ENCODE results near the gene FSCN2. TPM values are rescaled to one million over a fixed set of nuclear protein-coding genes. Genes with fewer than 3 reads are reported as not detected.
A peak's percentile ranks its signal among the peaks of the same experiment; 100 is the strongest.

The FSCN2 gene
- polyA plus RNA-seq, 1 of the 3 experiments (the other 2 are of a cell fraction), result 2.1 TPM

GRCh38 chr17:81561494-81561885 lies 33.3 kb downstream of the FSCN2 start:
- 78% methylated on average over 4 of the region's 4 CpGs for WGBS (ENCODE audit: low lambda C conversion rate)
- no peak for TF ChIP-seq RCOR1 (IDR thresholded peaks at IDR 0.05; ENCODE audit: low read length)
- TF ChIP-seq NRF1 (IDR thresholded peaks at IDR 0.05; ENCODE audit: low read depth, low read length), result no peak
- no peak for TF ChIP-seq MEF2A (IDR thresholded peaks at IDR 0.05; ENCODE audit: borderline replicate concordance, low read depth)
- TF ChIP-seq SIN3A (IDR thresholded peaks at IDR 0.05; ENCODE audit: borderline replicate concordance, low read depth, low read length), result no peak
- no peak for TF ChIP-seq FOXJ3 (CRISPR knock-in tag; IDR thresholded peaks at IDR 0.05)
- TF ChIP-seq IRF3 (IDR thresholded peaks at IDR 0.05; ENCODE audit: low read depth, low read length), result no peak
- no peak for TF ChIP-seq RFX5 (IDR thresholded peaks at IDR 0.05; ENCODE audit: low read length)
- ChIA-PET POLR2A (interaction anchor here (0.6 kb wide), 1 partner anchor 115 kb away, joined by 3 read pairs; no protein-coding TSS in a partner anchor), CTCF (interaction anchor here (0.8 to 3.2 kb wide), 3 partner anchors 13 to 303 kb away, joined by 3 to 18 read pairs (median 6); no protein-coding TSS in a partner anchor)
- H3K9me3 ChIP-seq, result no peaks in the 10 kb centered on the region
- no peak overlapping the region for H3K9ac ChIP-seq
- no peaks in the 10 kb centered on the region for H3K9me2 ChIP-seq
- H3K27me3 ChIP-seq (ENCODE audit: insufficient read depth), result no peaks in the 10 kb centered on the region
- H3K79me2 ChIP-seq (ENCODE audit: insufficient read depth), result peaks cover 64% of the 10 kb centered on the region
- no peak overlapping the region for H3K4me3 ChIP-seq (ENCODE audit: low read depth in 2 of 2, low read length in 1 of 2)
- H2AFZ ChIP-seq (ENCODE audit: low read depth), result no peak overlapping the region
- peaks cover 6% of the 10 kb centered on the region for H4K20me1 ChIP-seq (ENCODE audit: insufficient read depth)
- 0 out of 4 replicates have a peak overlapping the region, but pooled peaks of 1 of the 2 experiments have one; percentile 17 for H3K27ac ChIP-seq (ENCODE audit: low read depth in 2 of 2, low read length in 1 of 2)
- H3K4me2 ChIP-seq, result no peak overlapping the region
- peaks cover 5 to 18% of the 10 kb centered on the region in 2 experiments; a peak in 3 of 4 replicates for H3K4me1 ChIP-seq (ENCODE audit: control insufficient read depth in 1 of 2, insufficient read depth in 2 of 2, low read depth in 1 of 2, low read length in 1 of 2)
- peaks cover 52 to 69% of the 10 kb centered on the region in 2 experiments for H3K36me3 ChIP-seq (replicated peaks in 1 of 2; ENCODE audit: control insufficient read depth in 1 of 2, insufficient read depth in 2 of 2, low read length in 1 of 2)
- H3F3A ChIP-seq (replicated peaks; ENCODE audit: insufficient read depth), result peaks cover 31% of the 10 kb centered on the region
- no peak for DNase-seq

DNA sequence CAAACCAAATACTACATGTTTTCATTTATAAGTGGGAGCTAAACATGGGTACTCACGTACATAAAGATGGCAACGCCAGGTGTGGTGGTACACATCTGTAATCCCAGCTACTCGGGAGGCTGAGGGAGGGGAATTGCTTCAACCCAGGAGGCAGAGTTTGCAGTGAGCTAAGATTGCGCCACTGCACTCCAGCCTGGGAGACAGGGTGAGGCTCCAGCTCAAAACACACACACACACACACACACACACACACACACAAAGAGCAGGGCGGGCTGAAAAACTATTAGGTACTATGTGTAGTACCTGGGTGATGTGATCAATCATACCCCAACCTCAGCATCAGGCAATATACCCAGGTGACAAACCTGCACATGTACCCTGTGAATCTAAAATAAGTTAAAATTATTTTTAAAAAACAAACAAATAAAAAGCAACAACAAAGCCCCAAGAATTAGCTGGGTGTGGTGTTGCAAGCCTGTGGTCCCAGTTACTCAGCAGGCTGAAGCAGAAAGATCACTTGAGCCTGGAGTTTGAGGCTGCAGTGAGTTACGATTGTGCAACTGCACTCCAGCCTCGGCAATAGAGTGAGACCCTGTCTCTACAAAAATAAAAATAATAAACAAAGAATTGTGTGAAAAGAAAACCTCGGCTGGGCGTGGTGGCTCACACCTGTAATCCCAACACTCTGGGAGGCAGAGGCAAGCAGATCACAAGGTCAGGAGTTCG lies 35.8 kb downstream of the FSCN2 start:
- ChIA-PET CTCF (interaction anchor here (0.6 to 3.2 kb wide), 3 partner anchors 8 to 37 kb away, joined by 3 to 18 read pairs (median 3); no protein-coding TSS in a partner anchor), POLR2A (no interaction called here)
- H3K4me3 ChIP-seq (ENCODE audit: low read depth in 2 of 2, low read length in 1 of 2), result no peak overlapping the region
- H3K9me3 ChIP-seq, result no peaks in the 10 kb centered on the region
- peaks cover 22 to 33% of the 10 kb centered on the region in 2 experiments for H3K4me1 ChIP-seq (ENCODE audit: control insufficient read depth in 1 of 2, insufficient read depth in 2 of 2, low read depth in 1 of 2, low read length in 1 of 2)
- TF ChIP-seq FOXM1 (IDR thresholded peaks at IDR 0.05; ENCODE audit: low read depth) (no peak), MXI1 (IDR thresholded peaks at IDR 0.05; ENCODE audit: low read depth, low read length) (no peak), RAD21 (IDR thresholded peaks at IDR 0.05; ENCODE audit: low read length) (no peak), SMC3 (IDR thresholded peaks at IDR 0.05; ENCODE audit: low read depth, low read length) (no peak), EP300 (IDR thresholded peaks at IDR 0.05; ENCODE audit: borderline replicate concordance in 1 of 2, low read depth in 1 of 2, low read length in 1 of 2) (no peak), FOSL2 (IDR thresholded peaks at IDR 0.05; ENCODE audit: borderline replicate concordance, low read depth) (no peak), NFIC (IDR thresholded peaks at IDR 0.05; ENCODE audit: borderline replicate concordance) (no peak)
- TF ChIP-seq, protein P1, sequence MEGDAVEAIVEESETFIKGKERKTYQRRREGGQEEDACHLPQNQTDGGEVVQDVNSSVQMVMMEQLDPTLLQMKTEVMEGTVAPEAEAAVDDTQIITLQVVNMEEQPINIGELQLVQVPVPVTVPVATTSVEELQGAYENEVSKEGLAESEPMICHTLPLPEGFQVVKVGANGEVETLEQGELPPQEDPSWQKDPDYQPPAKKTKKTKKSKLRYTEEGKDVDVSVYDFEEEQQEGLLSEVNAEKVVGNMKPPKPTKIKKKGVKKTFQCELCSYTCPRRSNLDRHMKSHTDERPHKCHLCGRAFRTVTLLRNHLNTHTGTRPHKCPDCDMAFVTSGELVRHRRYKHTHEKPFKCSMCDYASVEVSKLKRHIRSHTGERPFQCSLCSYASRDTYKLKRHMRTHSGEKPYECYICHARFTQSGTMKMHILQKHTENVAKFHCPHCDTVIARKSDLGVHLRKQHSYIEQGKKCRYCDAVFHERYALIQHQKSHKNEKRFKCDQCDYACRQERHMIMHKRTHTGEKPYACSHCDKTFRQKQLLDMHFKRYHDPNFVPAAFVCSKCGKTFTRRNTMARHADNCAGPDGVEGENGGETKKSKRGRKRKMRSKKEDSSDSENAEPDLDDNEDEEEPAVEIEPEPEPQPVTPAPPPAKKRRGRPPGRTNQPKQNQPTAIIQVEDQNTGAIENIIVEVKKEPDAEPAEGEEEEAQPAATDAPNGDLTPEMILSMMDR (IDR thresholded peaks at IDR 0.05), result no peak
- H3K36me3 ChIP-seq (replicated peaks in 1 of 2; ENCODE audit: control insufficient read depth in 1 of 2, insufficient read depth in 2 of 2, low read length in 1 of 2), result peaks cover 45 to 74% of the 10 kb centered on the region in 2 experiments
- no peak overlapping the region for H3K4me2 ChIP-seq
- 87% methylated on average over 10 of the region's 10 CpGs for WGBS (ENCODE audit: low lambda C conversion rate)
- no peaks in the 10 kb centered on the region for H3K9me2 ChIP-seq
- no peaks in the 10 kb centered on the region for H3K27me3 ChIP-seq (ENCODE audit: insufficient read depth)
- H3F3A ChIP-seq (replicated peaks; ENCODE audit: insufficient read depth), result peaks cover 42% of the 10 kb centered on the region
- H3K27ac ChIP-seq (ENCODE audit: low read depth in 2 of 2, low read length in 1 of 2), result no peak overlapping the region
- H3K9ac ChIP-seq, result no peak overlapping the region
- H3K79me2 ChIP-seq (ENCODE audit: insufficient read depth), result peaks cover 65% of the 10 kb centered on the region
- DNase-seq, result no peak
- H2AFZ ChIP-seq (ENCODE audit: low read depth), result no peak overlapping the region
- H4K20me1 ChIP-seq (ENCODE audit: insufficient read depth), result no peaks in the 10 kb centered on the region; the same call in 1 of the 2 replicates

Measured in SK-N-SH (cell line).